Lung (tissue), 12 donors: ENCODE results near the gene GABRB1. TPM values are rescaled to one million over a fixed set of nuclear protein-coding genes. Genes with fewer than 3 reads are reported as not detected.

Experiments used
- ATAC-seq: fragments of 200-7000 bp; cut with Tn5 transposase; one replicate; pipeline ENCODE4 v1.9.1; 2020; ENCODE audit warnings: moderate number of reproducible peaks; ENCODE audit not compliant: insufficient read depth, low FRiP score
- DNase-seq, 3 donors: peaks; one replicate each; pipeline ENCODE4 v3.0.0-alpha.2; 2013 to 2017
- H3K27ac ChIP-seq, 2 donors: one replicate each; pipeline ENCODE4 v1.5.1; 2013; ENCODE audit warnings: mild to moderate bottlenecking in 2 of 2, moderate library complexity in 2 of 2, control low read depth in 1 of 2, inconsistent platforms in 1 of 2, low read depth in 1 of 2, low read length in 1 of 2
- H3K27me3 ChIP-seq, 3 donors: one replicate each; pipeline ENCODE4 v1.5.1; 2013; ENCODE audit warnings: low read length in 2 of 3; ENCODE audit not compliant: control insufficient read depth in 3 of 3, insufficient read depth in 3 of 3
- H3K36me3 ChIP-seq, 4 donors: one replicate each; pipeline ENCODE4 v1.5.1; 2013; ENCODE audit warnings: low read length in 4 of 4, mild to moderate bottlenecking in 1 of 4, moderate library complexity in 1 of 4; ENCODE audit not compliant: control insufficient read depth in 4 of 4, insufficient read depth in 4 of 4
- H3K4me1 ChIP-seq, 5 donors: one replicate each; pipeline ENCODE4 v1.5.1; 2013; ENCODE audit warnings: low read length in 5 of 5, mild to moderate bottlenecking in 2 of 5, moderate library complexity in 1 of 5; ENCODE audit not compliant: control insufficient read depth in 5 of 5, insufficient read depth in 5 of 5
- H3K4me3 ChIP-seq: one replicate; pipeline ENCODE4 v1.5.1; 2013; ENCODE audit warnings: mild to moderate bottlenecking, control low read depth, moderate library complexity
- H3K9ac ChIP-seq, 2 donors: one replicate each; pipeline ENCODE4 v1.5.1; 2013; ENCODE audit warnings: low read length in 2 of 2, control low read depth in 1 of 2; ENCODE audit not compliant: insufficient read depth in 1 of 2
- H3K9me3 ChIP-seq, 4 donors: one replicate each; pipeline ENCODE4 v1.5.1; 2013; ENCODE audit warnings: low read length in 3 of 4, mild to moderate bottlenecking in 1 of 4, moderate library complexity in 1 of 4; ENCODE audit not compliant: control insufficient read depth in 4 of 4, insufficient read depth in 3 of 4
- WGBS, 2 donors: extraction: QIAGEN DNeasy Blood & Tissue Kit; methylation state at CpG; one replicate each; pipeline ENCODE4 v1.1.7; 2013; 5-methylcytosine and 5-hydroxymethylcytosine counted together
- polyA plus RNA-seq, 2 donors: library from polyadenylated mRNA; stranded (reverse); fragments of 200-250 nt; gene quantifications; one replicate each; pipeline ENCODE4 v1.2.1, GENCODE V29; 2013
- total RNA-seq, 2 donors: library from RNA; depleted of rRNA in 1 of 2; stranded (reverse); fragments of >200 nt in 1 of 2; gene quantifications; one replicate each; pipeline ENCODE4 v1.2.1, GENCODE V29; 2014 to 2021
- TF ChIP-seq, protein P1 (sequence below): IDR thresholded peaks from 2 replicates; pipeline ENCODE4 v1.5.1; 2012; ENCODE audit warnings: mild to moderate bottlenecking; ENCODE audit errors: control extremely low read depth, extremely low read depth
- donor health status: control.
- donor health status: control.
- donor health status: Bipolar disorder and iron deficiency.
- donor health status: healthy.
- donor health status: DM: yes; HTN: yes; CAD: no.

Gene GABRB1
- total and polyA plus RNA-seq, 4 donors, result 0.34 TPM; not detected in 3

- Histone ChIP-seq H3K27ac (no peak overlapping the region), H3K36me3 (no peaks in the 10 kb centered on the region), H3K4me3 (no peak overlapping the region), H3K9ac (no peak overlapping the region), H3K4me1 (peaks cover 0 to 3% (median 0%) of the 10 kb centered on the region in 5 donors), H3K9me3 (no peaks in the 10 kb centered on the region), H3K27me3 (no peaks in the 10 kb centered on the region)
- DNase-seq (no peak), ATAC-seq (no peak)
- TF ChIP-seq, protein P1, sequence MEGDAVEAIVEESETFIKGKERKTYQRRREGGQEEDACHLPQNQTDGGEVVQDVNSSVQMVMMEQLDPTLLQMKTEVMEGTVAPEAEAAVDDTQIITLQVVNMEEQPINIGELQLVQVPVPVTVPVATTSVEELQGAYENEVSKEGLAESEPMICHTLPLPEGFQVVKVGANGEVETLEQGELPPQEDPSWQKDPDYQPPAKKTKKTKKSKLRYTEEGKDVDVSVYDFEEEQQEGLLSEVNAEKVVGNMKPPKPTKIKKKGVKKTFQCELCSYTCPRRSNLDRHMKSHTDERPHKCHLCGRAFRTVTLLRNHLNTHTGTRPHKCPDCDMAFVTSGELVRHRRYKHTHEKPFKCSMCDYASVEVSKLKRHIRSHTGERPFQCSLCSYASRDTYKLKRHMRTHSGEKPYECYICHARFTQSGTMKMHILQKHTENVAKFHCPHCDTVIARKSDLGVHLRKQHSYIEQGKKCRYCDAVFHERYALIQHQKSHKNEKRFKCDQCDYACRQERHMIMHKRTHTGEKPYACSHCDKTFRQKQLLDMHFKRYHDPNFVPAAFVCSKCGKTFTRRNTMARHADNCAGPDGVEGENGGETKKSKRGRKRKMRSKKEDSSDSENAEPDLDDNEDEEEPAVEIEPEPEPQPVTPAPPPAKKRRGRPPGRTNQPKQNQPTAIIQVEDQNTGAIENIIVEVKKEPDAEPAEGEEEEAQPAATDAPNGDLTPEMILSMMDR, result no peak
- 93 to 95% methylated on average over 1 of the region's 1 CpG for WGBS, 2 donors
Measured at GRCh38 chr4:47271291-47271690, 239.9 kb downstream of the GABRB1 start.

DNA sequence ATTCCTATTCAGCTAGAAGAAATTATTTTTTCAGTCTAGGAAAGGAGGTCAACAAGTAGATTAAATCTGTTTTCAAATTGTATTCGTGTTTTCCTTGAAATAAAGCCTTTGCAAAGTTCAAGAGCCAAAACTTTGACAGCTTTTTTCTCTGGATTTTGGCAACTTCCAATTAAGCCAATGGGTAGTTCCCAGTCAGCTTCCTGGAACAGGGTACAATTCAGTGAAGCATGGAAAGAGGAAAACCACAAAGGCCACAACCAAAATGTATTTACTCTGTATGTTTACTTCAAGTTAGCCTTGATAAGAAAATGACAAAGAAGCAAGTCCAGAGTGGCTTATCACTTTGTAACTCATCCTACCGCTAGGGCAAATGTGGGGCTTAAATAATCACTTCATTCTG is 243.5 kb downstream of the GABRB1 start:
- no peak overlapping the region for H3K27ac ChIP-seq
- peaks cover 0 to 3% (median 0%) of the 10 kb centered on the region in 5 donors for H3K4me1 ChIP-seq
- no peaks in the 10 kb centered on the region for H3K36me3 ChIP-seq
- H3K9ac ChIP-seq, result no peak overlapping the region
- DNase-seq (no peak), ATAC-seq (no peak)
- no peaks in the 10 kb centered on the region for H3K27me3 ChIP-seq
- TF ChIP-seq, protein P1, result no peak
- no peak overlapping the region for H3K4me3 ChIP-seq
- WGBS, 2 donors, result 34 to 39% methylated on average over 2 of the region's 2 CpGs
- no peaks in the 10 kb centered on the region for H3K9me3 ChIP-seq

GRCh38 chr4:47275595-47275994 is 244.2 kb downstream of the GABRB1 start:
- no peaks in the 10 kb centered on the region for H3K4me1 ChIP-seq
- H3K9me3 ChIP-seq, result no peaks in the 10 kb centered on the region
- no peak overlapping the region for H3K9ac ChIP-seq
- TF ChIP-seq, protein P1, result no peak
- no peaks in the 10 kb centered on the region for H3K36me3 ChIP-seq
- DNase-seq (no peak), ATAC-seq (no peak)
- no peak overlapping the region for H3K4me3 ChIP-seq
- no peak overlapping the region for H3K27ac ChIP-seq
- H3K27me3 ChIP-seq, result no peaks in the 10 kb centered on the region
- 62 to 72% methylated on average over 2 of the region's 2 CpGs for WGBS, 2 donors

GRCh38 chr4:47278631-47279030 is 247.3 kb downstream of the GABRB1 start:
- no peaks in the 10 kb centered on the region for H3K4me1 ChIP-seq
- H3K9ac ChIP-seq, result no peak overlapping the region
- TF ChIP-seq, protein P1, result no peak
- H3K27me3 ChIP-seq, result no peaks in the 10 kb centered on the region
- no peak for DNase-seq
- no peak for ATAC-seq
- no peak overlapping the region for H3K27ac ChIP-seq
- WGBS, 2 donors, result 55 to 62% methylated on average over 2 of the region's 2 CpGs
- no peaks in the 10 kb centered on the region for H3K9me3 ChIP-seq
- no peak overlapping the region for H3K4me3 ChIP-seq
- no peaks in the 10 kb centered on the region for H3K36me3 ChIP-seq
